HG02678 (cell line): ENCODE results near the gene ZNF302.
A peak's percentile ranks its signal among the peaks of the same experiment; 100 is the strongest.

ENCODE experiments used
- ATAC-seq: cut with Tn5 transposase; IDR thresholded peaks from one replicate; pipeline ENCODE4 v1.9.1; 2021; ENCODE audit warnings: mild to moderate bottlenecking, moderate library complexity; ENCODE audit not compliant: unreplicated experiment

The ZNF302 gene

GRCh38 chr19:34731019-34731829 is 53.7 kb downstream of the ZNF302 start:
- no peak for ATAC-seq

- ATAC-seq, result no peak
Measured at GRCh38 chr19:34731964-34732363, 54.5 kb downstream of the ZNF302 start.

- ATAC-seq, result no peak
Measured at GRCh38 chr19:34732612-34733211, 55.2 kb downstream of the ZNF302 start.

GRCh38 chr19:34733266-34733745 is 55.8 kb downstream of the ZNF302 start:
- ATAC-seq, result peak; percentile 4

- ATAC-seq, result peak; percentile 83
Measured at GRCh38 chr19:34733746-34734536, 56.5 kb downstream of the ZNF302 start, which contains the start of gene ZNF181. Gene ZNF181, plus strand, starts transcription at chr19:34734243. Its CDS starts 795 bp downstream, at chr19:34735038.

- no peak for ATAC-seq
Measured at GRCh38 chr19:34734537-34735103, 57.1 kb downstream of the ZNF302 start.
